ENCODE results near the gene MRGPRX2.

Gene MRGPRX2

GRCh38 chr11:19060629-19061028, at the start of gene MRGPRX2:
MRGPRX2 (minus strand) TSS chr11:19060717; CDS start chr11:19056402, 4,315 bp downstream.
- H3K4me3 ChIP-seq (ENCODE audit: low read depth, low read length): no peak within 1 kb of the TSS
- TF ChIP-seq, protein P1, sequence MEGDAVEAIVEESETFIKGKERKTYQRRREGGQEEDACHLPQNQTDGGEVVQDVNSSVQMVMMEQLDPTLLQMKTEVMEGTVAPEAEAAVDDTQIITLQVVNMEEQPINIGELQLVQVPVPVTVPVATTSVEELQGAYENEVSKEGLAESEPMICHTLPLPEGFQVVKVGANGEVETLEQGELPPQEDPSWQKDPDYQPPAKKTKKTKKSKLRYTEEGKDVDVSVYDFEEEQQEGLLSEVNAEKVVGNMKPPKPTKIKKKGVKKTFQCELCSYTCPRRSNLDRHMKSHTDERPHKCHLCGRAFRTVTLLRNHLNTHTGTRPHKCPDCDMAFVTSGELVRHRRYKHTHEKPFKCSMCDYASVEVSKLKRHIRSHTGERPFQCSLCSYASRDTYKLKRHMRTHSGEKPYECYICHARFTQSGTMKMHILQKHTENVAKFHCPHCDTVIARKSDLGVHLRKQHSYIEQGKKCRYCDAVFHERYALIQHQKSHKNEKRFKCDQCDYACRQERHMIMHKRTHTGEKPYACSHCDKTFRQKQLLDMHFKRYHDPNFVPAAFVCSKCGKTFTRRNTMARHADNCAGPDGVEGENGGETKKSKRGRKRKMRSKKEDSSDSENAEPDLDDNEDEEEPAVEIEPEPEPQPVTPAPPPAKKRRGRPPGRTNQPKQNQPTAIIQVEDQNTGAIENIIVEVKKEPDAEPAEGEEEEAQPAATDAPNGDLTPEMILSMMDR (IDR thresholded peaks at IDR 0.05; ENCODE audit: insufficient read depth, low read length, missing control alignments): no peak
- ChIA-PET POLR2A (no interaction called here), CTCF (interaction anchor here (1.1 to 7.0 kb wide), 3 partner anchors 11 to 51 kb away, joined by 3 to 44 read pairs (median 8); no protein-coding TSS in a partner anchor)
- DNase-seq (ENCODE audit: low read depth, low spot score): no peak

DNA sequence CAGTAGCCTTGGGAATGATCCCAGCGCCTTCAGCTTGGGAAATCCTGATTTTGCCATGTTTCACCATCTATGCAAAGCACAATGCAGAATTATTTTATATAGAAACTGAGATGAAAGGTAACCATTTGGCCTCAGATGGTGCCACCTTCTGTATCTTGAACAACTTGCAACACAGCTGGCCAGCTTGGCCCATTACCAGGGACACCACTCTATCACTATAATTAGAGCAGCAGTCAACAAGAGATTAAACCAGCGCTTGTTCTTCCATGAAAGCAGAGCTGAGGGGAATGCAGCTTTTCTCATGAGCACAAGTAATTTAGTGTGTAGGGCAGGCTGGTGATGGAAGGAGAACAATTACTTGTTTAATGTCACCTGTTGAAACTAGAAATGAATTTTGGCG, 49.8 kb upstream of the MRGPRX2 start:
- POLR2A ChIA-PET: no interaction called here

GRCh38 chr11:19107125-19107524, 46.6 kb upstream of the MRGPRX2 start:
- TF ChIP-seq, protein P1 (IDR thresholded peaks at IDR 0.05; ENCODE audit: insufficient read depth, low read length, missing control alignments): no peak
- no peak overlapping the region for H3K4me3 ChIP-seq (ENCODE audit: low read depth, low read length)
- DNase-seq (ENCODE audit: low read depth, low spot score): no peak
- CTCF ChIA-PET: interaction anchor here (1.1 kb wide), 1 partner anchor 36 kb away, joined by 3 read pairs; no protein-coding TSS in a partner anchor
- POLR2A ChIA-PET: no interaction called here

More for the DNA sequence above, 49.8 kb upstream of the MRGPRX2 start:
- CTCF ChIA-PET: interaction anchor here (1.0 to 1.5 kb wide), 3 partner anchors 8 to 35 kb away, joined by 3 to 6 read pairs (median 5); no protein-coding TSS in a partner anchor
- H3K4me3 ChIP-seq (ENCODE audit: low read depth, low read length): no peak overlapping the region
- TF ChIP-seq, protein P1 (IDR thresholded peaks at IDR 0.05; ENCODE audit: insufficient read depth, low read length, missing control alignments): no peak
- DNase-seq (ENCODE audit: low read depth, low spot score): no peak

DNA sequence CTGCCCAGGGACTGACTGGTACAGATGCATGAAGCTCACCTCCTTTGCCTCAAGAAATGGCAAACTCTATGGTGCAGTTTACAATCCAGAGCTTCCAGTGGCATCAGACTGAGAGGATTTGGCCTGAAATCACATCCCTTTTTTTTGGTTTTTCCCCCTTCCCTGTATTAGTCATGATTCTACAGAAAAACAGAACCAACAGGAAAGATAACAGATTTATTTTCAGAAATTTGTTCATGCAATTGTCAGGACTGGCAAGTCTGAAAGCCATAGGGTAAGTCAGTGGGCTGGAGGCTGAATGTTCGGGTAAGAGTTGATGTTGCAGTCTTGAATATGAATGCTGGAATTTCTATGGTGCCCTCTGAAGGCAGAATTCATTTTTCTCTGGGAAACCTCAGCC, 44.5 kb upstream of the MRGPRX2 start:
- DNase-seq (ENCODE audit: low read depth, low spot score): no peak
- CTCF ChIA-PET: no interaction called here
- TF ChIP-seq, protein P1 (IDR thresholded peaks at IDR 0.05; ENCODE audit: insufficient read depth, low read length, missing control alignments): no peak
- POLR2A ChIA-PET: no interaction called here
- H3K4me3 ChIP-seq (ENCODE audit: low read depth, low read length): no peak overlapping the region

GRCh38 chr11:19102521-19102900, 42.0 kb upstream of the MRGPRX2 start:
- no peak overlapping the region for H3K4me3 ChIP-seq (ENCODE audit: low read depth, low read length)
- DNase-seq (ENCODE audit: low read depth, low spot score): no peak
- CTCF ChIA-PET: interaction anchor here (0.8 to 2.0 kb wide), 3 partner anchors 8 to 31 kb away, joined by 3 to 6 read pairs (median 6); no protein-coding TSS in a partner anchor
- POLR2A ChIA-PET: no interaction called here
- TF ChIP-seq, protein P1 (IDR thresholded peaks at IDR 0.05; ENCODE audit: insufficient read depth, low read length, missing control alignments): no peak

DNA sequence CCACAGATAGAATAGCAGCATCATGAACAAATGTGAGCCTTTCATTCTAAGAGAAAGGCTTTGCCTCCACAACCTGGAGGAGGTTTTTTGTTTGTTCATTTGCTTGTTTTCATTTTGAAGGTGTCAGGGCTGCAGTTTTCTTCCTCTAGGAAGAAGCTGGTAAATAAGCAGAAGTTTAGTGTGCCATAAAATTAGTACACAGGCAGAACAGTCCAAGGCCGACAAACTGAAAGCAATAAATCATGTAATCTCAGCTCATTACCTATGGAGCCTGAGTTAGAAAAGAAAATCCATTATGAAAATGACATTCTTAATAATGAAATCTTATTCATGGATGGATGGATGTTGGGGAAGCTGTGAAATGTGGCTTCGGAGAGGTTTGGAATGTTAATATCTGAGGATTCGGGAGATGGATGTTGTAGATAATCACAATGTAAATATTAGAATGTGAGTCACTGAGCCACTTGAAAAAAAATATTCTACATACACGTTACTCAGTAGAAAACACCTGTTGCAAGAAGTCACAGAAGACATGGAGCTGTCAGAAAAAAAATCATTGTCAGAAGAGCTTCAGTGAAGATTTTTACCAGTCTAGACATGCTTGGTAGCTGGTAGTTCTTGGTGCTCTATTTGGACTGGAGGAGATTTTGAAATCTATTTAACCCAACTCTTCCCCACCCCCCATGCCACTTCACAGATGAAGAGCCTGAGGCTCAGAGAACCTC, 41.4 kb upstream of the MRGPRX2 start:
- DNase-seq (ENCODE audit: low read depth, low spot score): no peak
- TF ChIP-seq, protein P1 (IDR thresholded peaks at IDR 0.05; ENCODE audit: insufficient read depth, low read length, missing control alignments): no peak
- CTCF ChIA-PET: interaction anchor here (0.8 to 2.0 kb wide), 5 partner anchors 8 to 31 kb away, joined by 3 to 9 read pairs (median 6); no protein-coding TSS in a partner anchor
- POLR2A ChIA-PET: no interaction called here
- no peak overlapping the region for H3K4me3 ChIP-seq (ENCODE audit: low read depth, low read length)
